HG03066 (cell line): ENCODE data around the gene POLK.
A peak's percentile ranks its signal among the peaks of the same experiment; 100 is the strongest.
"Not testable (repeated sequence)": the region's sequence is repeated elsewhere in the genome, so short reads cannot be mapped to it uniquely, and the experiment has no call there.

ENCODE experiments used
- ATAC-seq: cut with Tn5 transposase; IDR thresholded peaks from one replicate; pipeline ENCODE4 v1.9.1; 2021; ENCODE audit warnings: low read depth; ENCODE audit not compliant: unreplicated experiment

The POLK gene

DNA sequence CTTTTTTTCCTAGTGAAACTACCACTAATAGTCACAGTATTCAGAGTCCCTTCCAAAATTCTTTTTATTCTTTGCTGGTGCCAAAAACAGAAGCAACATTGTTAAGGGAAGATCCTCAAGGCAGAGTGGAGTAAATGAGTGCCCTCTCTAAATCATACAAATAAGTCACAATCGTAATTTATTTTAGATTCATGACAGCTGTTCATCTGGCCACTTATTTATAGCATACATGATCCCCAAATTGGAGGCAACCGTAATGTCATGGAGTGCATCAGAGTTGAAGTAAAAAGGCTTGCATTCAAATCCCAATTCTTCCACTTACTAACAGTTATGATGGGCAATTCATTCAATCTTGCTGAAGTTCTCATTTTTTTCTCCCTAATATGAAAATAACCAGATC lies 33.4 kb downstream of the POLK start:
- ATAC-seq, result no peak

DNA sequence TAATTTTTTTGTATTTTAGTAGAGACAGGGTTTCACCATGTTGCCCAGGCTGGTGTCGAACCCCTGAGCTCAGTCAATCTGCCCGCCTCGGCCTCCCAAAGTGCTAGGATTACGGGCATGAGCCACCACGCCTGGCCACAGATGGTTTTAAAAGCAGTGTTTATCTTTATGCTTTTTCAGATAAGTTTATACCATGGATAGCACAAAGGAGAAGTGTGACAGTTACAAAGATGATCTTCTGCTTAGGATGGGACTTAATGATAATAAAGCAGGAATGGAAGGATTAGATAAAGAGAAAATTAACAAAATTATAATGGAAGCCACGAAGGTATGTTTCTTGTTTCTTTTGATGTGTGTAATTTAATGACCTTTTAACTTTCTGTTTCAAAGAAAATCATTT lies 35.1 kb downstream of the POLK start:
- no peak for ATAC-seq

DNA sequence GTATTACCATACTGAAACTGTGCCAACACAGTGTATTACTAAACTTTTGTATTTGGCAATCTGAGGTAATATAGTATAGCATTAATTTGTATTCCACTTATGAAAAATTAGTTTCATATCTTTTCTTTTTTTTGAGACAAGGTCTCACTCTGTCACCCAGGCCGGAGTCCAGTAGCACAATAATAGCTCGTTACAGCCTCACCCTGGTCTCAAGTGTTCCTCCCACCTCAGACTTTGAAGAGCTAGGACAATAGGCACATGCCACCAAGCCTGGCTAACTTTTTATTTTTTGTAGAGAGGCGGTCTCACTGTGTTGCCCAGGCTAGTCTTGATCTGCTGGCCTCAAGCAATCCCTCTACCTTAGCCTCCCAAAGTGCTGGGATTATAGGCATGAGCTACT lies 36.1 kb downstream of the POLK start:
- no peak for ATAC-seq

DNA sequence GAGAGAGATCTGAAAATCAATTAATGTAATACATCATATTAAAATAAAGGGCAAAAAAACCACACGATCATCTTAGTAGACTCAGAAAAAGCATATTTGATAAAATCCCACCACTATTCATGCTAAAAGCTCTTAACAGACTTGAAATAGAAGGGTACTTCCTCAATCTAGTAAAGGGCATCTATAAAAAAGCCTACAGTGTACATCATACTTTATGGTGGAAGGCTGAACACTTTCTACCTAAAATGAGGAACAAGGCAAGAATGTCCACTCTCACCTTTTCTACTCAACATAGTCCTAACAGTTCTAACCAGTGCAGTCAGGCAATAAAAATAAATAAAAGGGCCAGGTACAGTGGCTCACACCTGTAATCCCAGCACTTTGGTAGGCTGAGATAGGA lies 38.9 kb downstream of the POLK start:
- no peak for ATAC-seq

DNA sequence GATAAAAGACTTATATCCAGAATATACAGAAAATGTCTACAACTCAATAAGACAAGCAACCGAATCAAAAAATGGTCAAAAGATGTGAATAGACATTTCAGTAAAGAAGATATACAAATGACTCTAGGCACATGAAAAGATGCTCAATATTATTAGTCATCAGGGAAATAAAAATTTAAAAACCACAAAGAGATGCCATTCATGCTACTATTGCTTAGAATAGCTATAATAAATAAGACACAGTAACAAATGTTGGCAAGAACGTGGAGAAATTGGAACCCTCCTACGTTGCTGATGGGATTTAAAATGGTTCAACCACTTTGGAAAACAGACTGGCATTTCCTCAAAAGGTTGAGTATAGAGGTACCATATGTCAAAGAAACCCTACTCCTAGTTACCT lies 39.8 kb downstream of the POLK start:
- no peak for ATAC-seq

DNA sequence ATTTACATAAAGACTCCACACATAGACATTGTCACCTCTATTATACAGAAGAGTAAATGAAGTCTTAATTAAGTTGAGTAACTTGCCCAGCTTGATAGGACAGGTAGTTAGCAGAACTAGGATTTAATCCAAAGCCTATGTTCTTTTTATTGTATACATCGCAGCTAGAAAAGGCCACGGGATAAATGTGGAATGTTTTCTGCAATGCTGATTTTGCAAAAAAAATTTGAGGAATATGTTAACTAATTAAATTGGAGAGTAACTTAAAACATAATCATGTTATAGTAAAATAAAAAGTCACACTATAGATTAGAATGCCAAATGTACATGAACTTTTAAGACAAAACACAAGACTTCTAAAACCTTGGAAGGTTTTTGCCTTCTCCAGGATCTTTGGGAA lies 41.1 kb downstream of the POLK start:
- ATAC-seq, result no peak

DNA sequence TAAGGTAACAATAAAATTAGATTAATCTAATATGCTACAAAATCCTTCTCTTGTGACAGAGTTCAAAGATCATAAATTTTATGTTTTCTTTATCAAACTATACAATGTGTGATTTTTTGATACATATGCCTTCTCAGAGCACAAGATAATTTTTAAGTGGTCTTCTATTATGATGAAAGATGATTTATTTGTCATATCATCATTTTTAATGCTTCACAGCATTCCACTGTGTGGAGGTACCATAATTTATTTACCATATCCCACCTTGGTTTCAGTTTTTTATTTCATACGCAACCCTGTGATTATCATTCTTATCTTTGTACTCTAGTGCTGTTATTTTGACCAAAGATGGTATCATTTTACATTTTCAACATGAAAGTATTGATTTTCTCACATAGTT lies 41.7 kb downstream of the POLK start:
- ATAC-seq, result no peak

DNA sequence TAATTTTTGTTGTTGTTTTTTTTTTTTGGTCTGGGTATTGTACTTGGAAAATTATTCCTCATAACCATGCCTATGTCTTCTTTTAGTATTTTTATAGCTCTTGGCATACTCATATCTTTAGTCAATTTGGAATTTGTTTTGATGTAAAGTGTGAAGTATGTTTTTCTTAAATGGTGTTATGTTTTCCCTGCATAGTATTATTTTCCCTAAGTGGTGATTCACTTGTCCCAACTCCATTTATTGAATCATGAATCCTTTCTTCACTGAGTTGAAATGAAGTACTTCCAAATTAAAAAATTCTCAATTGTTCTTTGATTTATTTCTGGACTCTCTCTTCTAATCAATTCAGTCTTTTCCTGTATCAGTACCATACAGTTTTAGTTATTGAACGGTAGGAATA lies 46.5 kb downstream of the POLK start:
- ATAC-seq, result no peak

DNA sequence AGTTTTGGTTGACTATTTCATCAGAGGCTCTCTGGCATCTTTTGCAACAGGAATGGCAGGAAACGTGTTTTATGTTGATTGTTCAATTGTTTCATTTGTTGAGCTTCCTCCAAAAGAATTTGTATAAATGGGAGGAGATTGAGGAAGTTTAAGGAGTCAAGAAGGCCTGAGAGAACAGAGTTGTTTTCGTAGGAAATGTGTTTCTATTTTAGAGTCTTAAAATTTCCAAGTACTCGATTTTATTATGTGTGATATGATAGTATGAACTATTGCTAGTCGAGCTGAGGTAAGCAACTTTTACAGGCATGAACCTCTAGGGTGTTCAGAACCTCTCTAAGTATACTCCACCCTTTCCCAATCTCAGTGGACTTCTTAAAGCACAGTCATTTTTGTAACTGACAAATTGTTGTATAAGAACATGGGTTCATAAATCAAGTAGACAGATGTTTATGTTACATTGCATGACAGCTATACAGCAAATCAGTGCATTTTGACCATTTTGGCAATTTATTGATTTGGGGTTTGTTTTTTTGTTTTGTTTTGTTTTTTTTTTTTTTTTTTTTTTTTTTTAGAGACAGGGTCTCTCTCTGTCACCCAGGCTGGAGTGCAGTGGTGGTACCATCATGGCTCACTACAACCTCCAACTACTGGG lies 47.4 kb downstream of the POLK start:
- no peak for ATAC-seq

DNA sequence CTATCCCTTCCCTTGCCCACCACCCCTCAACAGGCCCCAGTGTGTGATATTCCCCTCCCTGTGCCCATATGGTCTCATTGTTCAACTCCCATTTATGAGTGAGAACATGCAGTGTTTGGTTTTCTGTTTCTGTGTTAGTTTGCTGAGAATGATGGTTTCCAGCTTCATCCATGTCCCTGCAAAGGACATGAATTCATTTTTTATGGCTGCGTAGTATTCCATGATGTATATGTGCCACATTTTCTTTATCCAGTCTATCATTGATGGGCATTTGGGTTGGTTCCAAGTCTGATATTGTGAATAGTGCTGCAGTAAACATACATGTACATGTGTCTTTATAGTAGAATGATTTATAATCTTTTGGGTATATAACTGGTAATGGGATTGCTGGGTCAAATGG lies 49.0 kb downstream of the POLK start:
- not testable (repeated sequence) for ATAC-seq

DNA sequence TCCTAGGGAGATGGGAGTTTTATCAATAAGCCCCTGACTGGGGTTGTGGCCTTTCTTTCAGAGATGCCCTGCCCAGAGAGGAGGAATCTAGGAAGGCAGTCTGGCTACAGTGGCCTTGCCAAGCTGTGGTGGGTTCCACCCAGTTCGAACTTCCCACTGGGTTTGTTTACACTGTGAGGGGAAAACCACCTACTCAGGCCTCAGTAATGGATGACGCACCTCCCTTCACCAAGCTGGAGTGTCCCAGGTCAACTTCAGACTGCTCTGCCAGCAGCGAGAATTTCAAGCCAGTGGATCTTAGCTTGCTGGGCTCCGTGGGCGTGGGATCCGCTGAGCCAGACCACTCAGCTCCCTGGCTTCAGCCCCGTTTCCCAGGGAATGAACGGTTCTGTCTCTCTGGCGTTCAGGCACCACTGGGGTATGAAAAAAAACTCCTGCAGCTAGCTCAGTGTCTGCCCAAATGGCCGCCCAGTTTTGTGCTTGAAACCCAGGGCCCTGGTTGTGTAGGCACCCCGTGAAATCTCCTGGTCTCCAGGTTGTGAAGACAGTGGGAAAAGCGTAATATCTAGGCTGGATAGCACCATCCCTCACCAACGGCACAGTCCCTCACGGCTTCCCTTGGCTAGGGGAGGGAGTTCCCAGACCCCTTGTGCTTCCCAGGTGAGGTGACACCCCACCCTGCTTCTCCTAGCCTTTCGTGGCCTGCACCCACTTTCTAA lies 54.5 kb downstream of the POLK start:
- ATAC-seq, result not testable (repeated sequence)

DNA sequence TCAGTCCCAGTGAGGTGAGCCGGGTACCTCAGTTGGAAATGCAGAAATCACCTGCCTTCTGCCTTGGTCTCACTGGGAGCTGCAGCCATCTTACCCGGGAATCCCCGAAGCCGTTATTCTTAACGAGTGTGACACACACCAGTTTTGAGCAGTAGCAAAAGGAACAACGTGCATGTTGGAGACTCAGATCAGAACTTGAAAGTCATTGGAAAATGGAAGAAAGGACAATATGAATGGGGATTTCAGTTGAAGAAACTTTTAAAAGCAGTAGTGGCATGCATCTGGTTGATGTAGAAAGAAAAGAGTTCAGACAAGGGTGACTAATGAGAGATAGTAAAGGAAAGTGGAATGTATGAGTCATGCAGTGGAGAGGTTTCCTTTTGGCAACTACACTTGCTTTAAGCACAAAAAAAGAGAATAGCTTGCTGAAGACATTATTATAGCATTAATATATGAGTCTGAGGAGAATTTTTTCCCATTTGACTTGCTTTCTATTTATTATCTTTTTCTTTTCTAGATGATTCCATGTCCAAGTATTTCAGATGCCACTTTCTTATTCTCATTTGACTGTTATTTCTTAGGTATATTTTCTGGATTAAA lies 55.1 kb downstream of the POLK start:
- peak; percentile 86 for ATAC-seq

DNA sequence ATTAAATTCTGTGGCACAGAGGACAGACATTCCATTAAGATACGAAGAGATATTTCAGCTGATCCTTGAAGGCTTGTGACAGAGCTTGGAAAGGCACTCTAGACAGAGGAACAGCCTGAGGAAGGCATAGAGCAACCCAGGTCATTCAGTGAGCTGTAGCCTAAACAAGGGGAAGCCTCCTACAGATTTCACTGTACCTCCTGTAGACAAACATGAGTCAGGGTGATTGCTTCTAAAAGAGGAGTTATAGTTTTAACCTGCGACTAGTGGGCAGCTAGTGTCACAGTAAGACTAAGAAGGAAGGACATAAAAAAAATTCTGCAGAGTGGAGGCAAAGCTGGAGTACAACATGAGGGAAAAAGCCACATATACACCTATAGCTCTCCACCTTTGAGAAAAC lies 56.0 kb downstream of the POLK start:
- ATAC-seq, result peak; percentile 55

DNA sequence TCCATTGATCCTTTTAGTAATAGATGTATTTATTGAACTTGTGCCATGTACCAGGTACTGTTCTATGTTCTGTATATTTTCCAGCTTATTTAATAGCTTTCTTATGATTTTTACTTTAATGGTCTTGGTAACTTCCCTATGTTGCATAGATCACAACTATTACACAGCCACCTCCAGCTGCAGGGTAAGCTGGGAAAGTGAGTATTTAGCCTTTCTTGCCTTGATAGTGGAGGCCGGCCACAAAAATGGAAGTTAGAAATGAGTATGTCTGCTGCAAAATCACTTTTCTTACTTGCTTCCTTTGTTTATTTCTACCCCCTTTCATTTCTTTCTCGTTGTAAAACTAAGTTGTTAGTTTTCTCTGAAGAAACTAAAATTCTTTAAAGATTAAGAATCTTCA lies 56.5 kb downstream of the POLK start:
- peak; percentile 26 for ATAC-seq

DNA sequence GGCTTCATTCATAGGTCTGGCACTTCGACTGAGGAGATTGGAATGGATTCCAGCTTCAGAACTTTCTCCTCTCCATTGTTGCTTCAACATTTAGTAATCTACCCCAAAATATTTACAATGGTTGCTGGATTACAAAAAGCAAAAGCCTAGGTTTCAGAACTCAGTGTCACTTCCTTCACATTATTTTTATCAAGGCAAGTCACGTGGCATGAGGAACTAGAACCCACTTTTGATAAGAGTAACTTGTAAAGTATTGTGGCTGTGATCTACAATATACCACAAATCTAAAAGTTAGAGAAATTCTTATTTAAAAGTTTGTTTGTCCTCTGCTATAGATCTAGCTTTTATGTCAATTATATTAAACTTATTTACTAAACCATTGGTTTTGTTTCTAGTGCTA lies 59.9 kb downstream of the POLK start:
- no peak for ATAC-seq

DNA sequence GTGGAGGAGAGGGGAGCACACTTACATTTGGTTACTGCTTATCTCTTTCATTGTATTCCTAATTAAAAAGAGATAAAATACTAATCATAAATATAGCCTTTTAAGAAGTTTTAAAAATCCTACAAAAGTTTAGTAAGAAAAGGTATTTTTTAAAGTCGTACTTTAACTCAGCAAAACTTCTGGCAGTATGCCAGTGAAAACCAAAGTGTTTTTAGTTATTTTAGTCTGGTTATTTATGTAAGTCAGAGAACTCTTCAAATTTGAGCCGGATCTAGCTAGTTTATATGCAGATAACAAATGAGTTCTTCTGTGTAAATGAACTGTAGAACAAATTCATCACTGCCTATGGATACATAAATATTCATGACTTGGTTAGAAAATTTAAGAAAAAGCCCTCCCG lies 63.1 kb downstream of the POLK start:
- peak; percentile 9 for ATAC-seq

DNA sequence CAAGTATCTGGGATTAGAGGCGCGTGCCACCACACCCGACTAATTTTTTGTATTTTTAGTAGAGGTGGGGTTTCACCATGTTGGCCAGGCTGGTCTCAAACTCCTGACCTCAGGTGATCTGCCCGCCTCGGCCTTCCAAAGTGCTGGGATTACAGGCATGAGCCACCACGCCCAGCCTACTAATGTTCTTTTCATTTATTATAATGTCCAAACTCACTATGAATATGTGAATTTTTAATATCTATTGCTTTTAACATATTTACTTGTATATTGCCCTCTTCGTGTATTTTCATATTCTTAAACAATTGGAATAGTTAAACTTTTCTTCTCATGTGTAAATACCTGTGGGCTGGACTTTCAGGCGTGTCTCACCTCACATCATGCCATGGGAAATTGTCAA lies 66.6 kb downstream of the POLK start:
- not testable (repeated sequence) for ATAC-seq

DNA sequence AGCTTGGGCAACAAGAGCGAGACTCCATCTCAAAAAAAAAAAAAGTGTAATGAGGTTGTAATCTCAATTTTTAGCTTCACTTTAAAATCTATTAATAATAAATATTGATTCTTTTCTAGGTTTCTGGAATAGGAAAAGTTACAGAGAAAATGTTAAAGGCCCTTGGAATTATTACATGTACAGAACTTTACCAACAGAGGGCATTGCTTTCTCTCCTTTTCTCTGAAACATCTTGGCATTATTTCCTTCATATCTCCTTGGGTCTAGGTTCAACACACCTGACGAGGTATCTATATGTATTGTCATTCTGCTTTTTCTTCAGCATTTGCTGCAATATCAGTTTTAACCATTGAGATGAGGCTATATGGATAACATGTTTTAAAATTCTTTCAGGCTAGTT lies 73.0 kb downstream of the POLK start:
- ATAC-seq, result no peak

DNA sequence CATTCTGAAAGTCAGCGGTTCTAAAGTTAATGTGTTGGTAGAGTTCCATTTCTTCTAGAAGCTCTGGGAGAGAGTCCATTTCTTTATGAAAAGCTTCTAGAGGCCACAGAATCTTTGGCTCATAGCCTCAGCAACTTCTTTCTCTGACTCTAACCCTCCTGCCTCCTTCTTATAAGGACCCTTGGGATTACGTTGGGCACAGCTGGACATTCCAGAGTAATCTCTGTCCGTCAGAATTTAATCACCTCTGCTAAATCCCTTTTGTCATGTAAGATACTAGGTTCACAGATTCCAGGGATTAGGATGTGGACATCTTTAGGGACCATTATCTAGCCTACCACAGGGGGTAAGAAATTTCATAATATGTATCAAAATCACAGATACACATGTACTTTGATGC lies 77.0 kb downstream of the POLK start:
- no peak for ATAC-seq

DNA sequence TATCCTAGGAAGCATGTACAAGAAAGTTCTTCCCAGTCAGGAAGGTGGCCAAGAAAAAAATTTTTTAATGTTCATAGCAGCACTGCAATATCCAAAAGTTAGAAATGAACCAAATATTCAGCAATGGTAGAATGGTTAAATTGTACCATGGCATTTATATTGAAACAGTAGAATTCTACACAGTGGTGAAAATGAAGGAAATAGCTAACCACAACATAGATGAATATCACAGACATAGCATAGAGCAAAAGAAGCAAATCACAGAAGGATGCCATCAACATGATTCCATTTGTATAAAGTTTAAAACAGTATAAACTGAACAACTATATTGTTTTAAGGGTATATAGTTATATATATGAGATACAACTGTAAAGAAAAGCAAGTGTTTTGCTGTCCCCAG lies 88.8 kb downstream of the POLK start:
- no peak for ATAC-seq

DNA sequence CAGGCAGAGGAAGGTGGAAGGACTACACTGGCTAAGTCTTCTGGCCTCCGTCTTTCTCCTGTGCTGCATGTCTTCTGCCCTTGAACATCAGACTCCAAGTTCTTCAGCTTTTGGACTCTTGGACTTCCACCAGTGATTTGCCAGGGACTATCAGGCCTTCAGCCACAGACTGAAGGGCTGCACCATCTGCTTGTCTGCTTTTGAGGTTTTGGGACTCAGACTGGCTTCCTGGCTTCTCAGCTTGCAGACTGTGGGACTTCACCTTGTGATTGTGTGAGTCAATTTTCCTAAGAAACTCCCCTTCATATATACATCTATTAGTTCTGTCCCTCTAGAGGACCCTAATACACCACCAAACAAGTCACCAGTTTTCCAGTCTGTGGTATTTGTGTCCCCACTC lies 89.9 kb downstream of the POLK start:
- no peak for ATAC-seq

DNA sequence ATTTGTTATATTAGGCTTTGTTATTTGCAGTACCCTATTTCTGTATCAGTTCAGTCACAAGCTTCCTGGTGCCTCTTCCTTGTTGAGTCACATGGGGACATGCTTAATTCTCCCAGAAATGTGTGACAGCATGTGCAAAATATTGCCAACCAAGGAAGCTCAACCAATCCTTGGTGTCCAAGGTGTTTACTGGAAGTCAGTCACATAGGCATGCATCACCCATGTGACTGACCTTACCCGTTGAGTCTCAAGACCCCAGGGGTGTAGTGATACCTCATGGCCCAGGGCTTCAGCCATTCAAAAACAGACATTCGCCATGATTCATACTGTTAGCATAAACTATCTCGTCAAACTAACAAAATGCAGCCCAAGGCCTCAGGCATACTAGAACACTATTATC lies 90.3 kb downstream of the POLK start:
- ATAC-seq, result no peak
